OCI-LY1 (cell line): Measurements from ENCODE around the gene BCL2.

Source experiments
- H2AFZ ChIP-seq: fragments of 200-600 bp; sonication (generic), shearing (Covaris generic); 2 replicates; pipeline ENCODE4 v1.6.0; 2014; ENCODE audit warnings: antibody characterized with exemption, mild to moderate bottlenecking, low read length
- H3F3A ChIP-seq: fragments of 200-600 bp; sonication (generic), shearing (Covaris generic); 2 replicates; pipeline ENCODE4 v1.6.0; 2014; ENCODE audit warnings: mild to moderate bottlenecking, antibody characterized with exemption, low read length, moderate library complexity; ENCODE audit not compliant: insufficient read depth
- H3K27ac ChIP-seq: fragments of 200-600 bp; sonication (generic); 2 replicates; pipeline ENCODE4 v1.5.1; 2014; ENCODE audit warnings: low read length, mixed run types, mild to moderate bottlenecking, low read depth; ENCODE audit not compliant: poor library complexity, severe bottlenecking
- H3K27me3 ChIP-seq: fragments of 200-600 bp; sonication (generic); 2 replicates; pipeline ENCODE4 v1.6.0; 2014; ENCODE audit warnings: antibody characterized with exemption, mild to moderate bottlenecking, low read length, moderate library complexity; ENCODE audit not compliant: insufficient read depth
- H3K36me3 ChIP-seq: fragments of 200-600 bp; sonication (generic); 2 replicates; pipeline ENCODE4 v1.6.1; 2014; ENCODE audit warnings: mild to moderate bottlenecking, antibody characterized with exemption, low read length, moderate library complexity, mixed read lengths; ENCODE audit not compliant: insufficient read depth
- H3K4me1 ChIP-seq: fragments of 200-600 bp; sonication (generic); 2 replicates; pipeline ENCODE4 v1.5.1; 2014; ENCODE audit warnings: mild to moderate bottlenecking, low read length, moderate library complexity; ENCODE audit not compliant: insufficient read depth, severe bottlenecking
- H3K4me2 ChIP-seq: fragments of 200-600 bp; sonication (generic), shearing (Covaris generic); 2 replicates; pipeline ENCODE4 v1.6.1; 2014; ENCODE audit warnings: low read length
- H3K4me3 ChIP-seq: fragments of 200-600 bp; sonication (generic); 2 replicates; pipeline ENCODE4 v1.5.1; 2014; ENCODE audit warnings: low read length, low read depth, mild to moderate bottlenecking, mixed read lengths; ENCODE audit not compliant: poor library complexity, severe bottlenecking
- H3K79me2 ChIP-seq: fragments of 200-600 bp; shearing (Covaris generic); 2 replicates; pipeline ENCODE4 v1.6.1; 2016; ENCODE audit warnings: mixed run types, low read length, mixed read lengths; ENCODE audit not compliant: insufficient read depth
- H3K9ac ChIP-seq: fragments of 200-600 bp; sonication (generic), shearing (Covaris generic); 2 replicates; pipeline ENCODE4 v1.6.1; 2014; ENCODE audit warnings: mild to moderate bottlenecking, low read length, mixed read lengths
- H3K9me2 ChIP-seq: fragments of 200-600 bp; sonication (generic), shearing (Covaris generic); 2 replicates; pipeline ENCODE4 v1.6.1; 2014; ENCODE audit warnings: low read depth, mild to moderate bottlenecking, low read length, mixed read lengths
- H3K9me3 ChIP-seq: fragments of 200-600 bp; shearing (Covaris generic); 2 replicates; pipeline ENCODE4 v1.6.1; 2014; ENCODE audit warnings: low read length, mixed read lengths
- H4K20me1 ChIP-seq: fragments of 200-600 bp; sonication (generic), shearing (Covaris generic); 2 replicates; pipeline ENCODE4 v1.6.0; 2016; ENCODE audit warnings: mild to moderate bottlenecking, low read length; ENCODE audit not compliant: insufficient read depth
- EZH2 ChIP-seq: fragments of 200-600 bp; sonication (generic), shearing (Covaris generic); IDR thresholded peaks from 2 replicates; pipeline ENCODE4 v1.8.0; 2017; ENCODE audit warnings: borderline replicate concordance, mixed run types, mild to moderate bottlenecking, antibody characterized with exemption, low read length, moderate library complexity, mixed read lengths
- TF ChIP-seq, protein P1 (sequence below): fragments of 200-600 bp; sonication (generic), shearing (Covaris generic); IDR thresholded peaks from 2 replicates; pipeline ENCODE4 v1.5.1; 2017; ENCODE audit warnings: mild to moderate bottlenecking, antibody characterized with exemption, low read length, moderate library complexity, mixed read lengths

The BCL2 gene

DNA sequence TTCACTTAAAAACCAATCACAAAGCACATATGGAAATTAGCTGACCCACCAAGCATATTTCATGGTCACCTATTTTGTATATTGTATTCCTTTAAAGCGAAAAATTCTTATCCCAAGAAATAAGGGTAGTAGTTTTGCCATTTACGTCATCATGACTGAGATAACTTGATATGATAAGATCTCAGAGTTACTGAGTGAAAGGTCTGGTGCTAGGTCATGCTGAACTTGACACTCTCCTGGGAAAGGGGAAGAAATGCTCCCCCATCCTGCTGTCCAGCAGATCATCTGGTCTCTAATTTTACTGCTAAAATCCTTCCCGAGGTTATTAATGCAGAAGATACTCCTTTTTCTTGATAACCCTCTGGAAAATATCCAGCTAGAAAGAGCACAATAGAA lies 78.3 kb downstream of the BCL2 start:
- H3K4me2 ChIP-seq, result no peak overlapping the region

DNA sequence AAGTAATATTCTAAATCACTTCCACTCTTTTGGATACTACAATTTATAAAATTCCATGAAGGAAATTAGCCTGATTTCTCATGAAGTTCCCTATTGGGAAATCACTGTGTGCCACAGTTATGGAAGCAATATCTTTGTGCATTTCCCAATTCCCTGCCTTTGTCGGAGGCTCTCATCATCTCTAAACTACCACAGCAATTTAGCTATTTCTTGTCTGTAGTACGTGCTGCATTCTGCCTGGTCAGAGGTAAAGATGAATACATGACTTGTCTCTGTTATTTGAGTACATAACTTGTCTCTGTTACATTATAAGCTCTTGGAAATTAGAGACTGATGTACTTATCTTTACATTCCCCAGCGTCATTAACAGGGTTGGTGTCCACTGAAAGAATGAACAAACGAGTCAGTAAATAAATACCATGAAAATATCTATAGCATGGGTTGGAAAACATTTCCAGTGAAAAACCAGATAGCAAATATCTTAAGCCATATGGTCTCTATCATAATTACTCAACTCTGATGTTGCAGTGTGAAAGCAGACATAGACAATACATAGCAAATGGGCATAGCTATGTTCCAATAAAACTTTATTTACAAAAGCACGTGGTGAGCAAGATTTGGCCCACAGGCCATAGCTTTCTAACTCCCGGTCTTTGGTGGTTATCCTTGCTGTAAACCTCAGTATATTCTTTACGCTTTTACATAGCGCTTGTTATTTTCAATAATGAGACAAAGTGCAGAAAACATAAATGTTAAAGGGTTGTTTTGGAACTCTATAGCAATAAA lies 78.8 kb downstream of the BCL2 start:
- Histone ChIP-seq H3K27me3 (no peaks in the 10 kb centered on the region), H3K4me3 (no peak overlapping the region), H2AFZ (no peak overlapping the region), H3K9me3 (no peaks in the 10 kb centered on the region), H3K4me2 (no peak overlapping the region), H3K79me2 (peaks cover 11% of the 10 kb centered on the region; the same call in 1 of the 2 replicates), H4K20me1 (no peaks in the 10 kb centered on the region), H3K36me3 (peaks cover 80% of the 10 kb centered on the region), H3K9ac (no peak overlapping the region), H3K4me1 (no peaks in the 10 kb centered on the region), H3K27ac (no peak overlapping the region), H3F3A (no peaks in the 10 kb centered on the region), H3K9me2 (no peaks in the 10 kb centered on the region)
- no peak for TF ChIP-seq EZH2
- TF ChIP-seq, protein P1, sequence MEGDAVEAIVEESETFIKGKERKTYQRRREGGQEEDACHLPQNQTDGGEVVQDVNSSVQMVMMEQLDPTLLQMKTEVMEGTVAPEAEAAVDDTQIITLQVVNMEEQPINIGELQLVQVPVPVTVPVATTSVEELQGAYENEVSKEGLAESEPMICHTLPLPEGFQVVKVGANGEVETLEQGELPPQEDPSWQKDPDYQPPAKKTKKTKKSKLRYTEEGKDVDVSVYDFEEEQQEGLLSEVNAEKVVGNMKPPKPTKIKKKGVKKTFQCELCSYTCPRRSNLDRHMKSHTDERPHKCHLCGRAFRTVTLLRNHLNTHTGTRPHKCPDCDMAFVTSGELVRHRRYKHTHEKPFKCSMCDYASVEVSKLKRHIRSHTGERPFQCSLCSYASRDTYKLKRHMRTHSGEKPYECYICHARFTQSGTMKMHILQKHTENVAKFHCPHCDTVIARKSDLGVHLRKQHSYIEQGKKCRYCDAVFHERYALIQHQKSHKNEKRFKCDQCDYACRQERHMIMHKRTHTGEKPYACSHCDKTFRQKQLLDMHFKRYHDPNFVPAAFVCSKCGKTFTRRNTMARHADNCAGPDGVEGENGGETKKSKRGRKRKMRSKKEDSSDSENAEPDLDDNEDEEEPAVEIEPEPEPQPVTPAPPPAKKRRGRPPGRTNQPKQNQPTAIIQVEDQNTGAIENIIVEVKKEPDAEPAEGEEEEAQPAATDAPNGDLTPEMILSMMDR, result no peak

More for the DNA sequence above, 78.3 kb downstream of the BCL2 start:
- TF ChIP-seq, protein P1, result no peak
- TF ChIP-seq EZH2, result no peak
- Histone ChIP-seq H3K9me3 (no peaks in the 10 kb centered on the region), H3K9me2 (no peaks in the 10 kb centered on the region), H3K9ac (no peak overlapping the region), H3K4me1 (no peaks in the 10 kb centered on the region), H2AFZ (no peak overlapping the region), H3K4me3 (no peak overlapping the region), H3F3A (no peaks in the 10 kb centered on the region), H3K36me3 (peaks cover 81% of the 10 kb centered on the region), H3K27me3 (no peaks in the 10 kb centered on the region), H4K20me1 (no peaks in the 10 kb centered on the region), H3K27ac (no peak overlapping the region), H3K79me2 (peaks cover 17% of the 10 kb centered on the region; the same call in 1 of the 2 replicates)

DNA sequence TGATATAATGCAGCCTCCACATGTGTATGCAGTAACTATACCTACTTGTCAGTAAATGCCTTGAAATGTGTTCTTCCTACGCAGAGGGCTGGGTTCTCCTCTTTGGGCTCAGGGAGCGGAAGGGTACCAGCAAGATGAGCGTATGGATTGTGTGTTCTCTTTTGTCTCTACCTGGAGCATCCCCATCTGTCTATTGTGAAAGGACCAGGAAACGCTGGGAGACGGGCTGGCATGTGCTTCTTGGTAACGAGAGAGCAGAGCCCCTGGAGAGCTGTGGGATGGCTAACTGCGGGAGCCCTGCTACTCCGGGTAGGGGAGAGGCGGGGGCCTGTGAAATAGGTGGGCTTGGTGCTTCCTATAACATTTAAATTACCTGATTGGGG lies 80.9 kb downstream of the BCL2 start:
- H3K79me2 ChIP-seq, result peaks cover 4% of the 10 kb centered on the region; the same call in 1 of the 2 replicates
- TF ChIP-seq, protein P1, result no peak
- TF ChIP-seq EZH2, result no peak
- no peak overlapping the region for H2AFZ ChIP-seq
- no peaks in the 10 kb centered on the region for H3K4me1 ChIP-seq
- no peaks in the 10 kb centered on the region for H3F3A ChIP-seq
- peaks cover 77% of the 10 kb centered on the region for H3K36me3 ChIP-seq
- H3K9ac ChIP-seq, result no peak overlapping the region
- no peaks in the 10 kb centered on the region for H4K20me1 ChIP-seq
- no peaks in the 10 kb centered on the region for H3K9me2 ChIP-seq
- H3K9me3 ChIP-seq, result no peaks in the 10 kb centered on the region
- H3K27me3 ChIP-seq, result no peaks in the 10 kb centered on the region
- no peak overlapping the region for H3K4me2 ChIP-seq
- no peak overlapping the region for H3K27ac ChIP-seq
- H3K4me3 ChIP-seq, result no peak overlapping the region
